Gastroesophageal sphincter (tissue), 3 donors: ENCODE measurements around the gene ATXN2L.

Source experiments
- CTCF ChIP-seq, 4 experiments: fragments of 200-600 bp in 2 of 4; fragments of 450-650 bp in 2 of 4; sonication (generic) in 1 of 4; IDR thresholded peaks; one replicate each; pipeline ENCODE4 v1.5.1; 2017 to 2019; ENCODE audit warnings: antibody characterized with exemption in 4 of 4, mild to moderate bottlenecking in 2 of 4, moderate library complexity in 2 of 4
- EP300 ChIP-seq: sonication (generic); formaldehyde crosslinking; IDR thresholded peaks from one replicate; pipeline ENCODE4 v1.6.1; 2017; ENCODE audit warnings: antibody characterized with exemption, mild to moderate bottlenecking

GRCh38 chr16:28863929-28864793 is 41.4 kb downstream of the ATXN2L start:
- no peak for TF ChIP-seq CTCF (IDR thresholded peaks at IDR 0.05)
- no peak for TF ChIP-seq EP300
